HepG2 (cell line): ENCODE measurements around the gene ACADVL. TPM values are rescaled to one million over a fixed set of nuclear protein-coding genes. Genes with fewer than 3 reads are reported as not detected.
A peak's percentile ranks its signal among the peaks of the same experiment; 100 is the strongest.

Experiments
- ARNT2 ChIP-seq: sonication (generic); formaldehyde crosslinking; IDR thresholded peaks from 2 replicates; pipeline ENCODE4 v1.8.0; 2022; ENCODE audit warnings: mild to moderate bottlenecking, low read depth, missing genetic modification reagents, moderate library complexity
- ELF3 ChIP-seq: IDR thresholded peaks from 2 replicates; pipeline ENCODE4 v1.6.1; 2016; ENCODE audit warnings: missing genetic modification reagents, missing compliant biosample characterization
- RBM22 ChIP-seq: fragments of 200-400 bp; formaldehyde crosslinking; optimal IDR thresholded peaks from 2 replicates; pipeline ENCODE3; 2017; ENCODE audit warnings: mild to moderate bottlenecking, low read length, moderate library complexity
- REL ChIP-seq: sonication (generic); formaldehyde crosslinking; conservative IDR thresholded peaks from 2 replicates; pipeline ENCODE4 v1.8.0; 2022; ENCODE audit warnings: mild to moderate bottlenecking, missing genetic modification reagents, moderate library complexity
- SIN3B ChIP-seq: fragments of 150-350 bp; IDR thresholded peaks from 2 replicates; pipeline ENCODE4 v1.6.1; 2014; ENCODE audit warnings: low read length
- STAG1 ChIP-seq: sonication (generic); formaldehyde crosslinking; IDR thresholded peaks from 2 replicates; pipeline ENCODE4 v1.4.0; 2020; ENCODE audit warnings: missing genetic modification reagents
- TIGD3 ChIP-seq: sonication (generic); formaldehyde crosslinking; IDR thresholded peaks from 2 replicates; pipeline ENCODE4 v1.5.1; 2020; ENCODE audit warnings: mild to moderate bottlenecking, missing genetic modification reagents, borderline replicate concordance
- XRCC5 ChIP-seq: fragments of 200-400 bp; formaldehyde crosslinking; optimal IDR thresholded peaks from 2 replicates; pipeline ENCODE3; 2017; ENCODE audit warnings: mild to moderate bottlenecking, low read length
- ZBTB37 ChIP-seq: sonication (generic); formaldehyde crosslinking; IDR thresholded peaks from 2 replicates; pipeline ENCODE4 v1.4.0; 2020; ENCODE audit warnings: mild to moderate bottlenecking, missing genetic modification reagents
- ZC3H13 ChIP-seq: sonication (generic); formaldehyde crosslinking; IDR thresholded peaks from 2 replicates; pipeline ENCODE4 v1.8.1; 2023; ENCODE audit warnings: mild to moderate bottlenecking, missing genetic modification reagents, moderate library complexity
- ZNF274 ChIP-seq: sonication (generic); formaldehyde crosslinking; IDR thresholded peaks from 2 replicates; pipeline ENCODE4 v1.5.1; 2020; ENCODE audit warnings: mild to moderate bottlenecking, missing genetic modification reagents
- ZNF280D ChIP-seq: sonication (generic); formaldehyde crosslinking; IDR thresholded peaks from 2 replicates; pipeline ENCODE4 v1.5.1; 2020; ENCODE audit warnings: mild to moderate bottlenecking, missing genetic modification reagents
- ZNF501 ChIP-seq: sonication (generic); formaldehyde crosslinking; IDR thresholded peaks from 2 replicates; pipeline ENCODE4 v1.5.1; 2020; ENCODE audit warnings: mild to moderate bottlenecking, moderate library complexity, missing genetic modification reagents
- ZSCAN9 ChIP-seq: IDR thresholded peaks from 2 replicates; pipeline ENCODE4 v1.6.1; 2016; ENCODE audit warnings: borderline replicate concordance
- polyA plus RNA-seq, 8 experiments: library from polyadenylated mRNA; depleted of rRNA in 3 of 8; stranded (reverse) in 7 of 8; unstranded in 1 of 8; fragments of >200 nt; fragmentation: Illumina TruSeq in 4 of 8; extraction: Trizol in 4 of 8; gene quantifications; 2 replicates each; pipeline versions ENCODE4 v1.2.1 to v1.2.3, GENCODE V29; 2011 to 2016; ENCODE audit warnings: low read depth in 4 of 8, missing spikeins in 1 of 8, mixed read lengths in 1 of 8; ENCODE audit not compliant: insufficient read depth in 1 of 8
- total RNA-seq, 5 experiments: library from RNA; depleted of rRNA; stranded (reverse); fragments of >200 nt; fragmentation: Illumina TruSeq; extraction: Trizol; gene quantifications; 2 replicates each; pipeline ENCODE4 v1.2.3, GENCODE V29; 2016; ENCODE audit warnings: low read depth in 1 of 5
- TF ChIP-seq, protein P1 (sequence below): sonication (generic); formaldehyde crosslinking; IDR thresholded peaks from 2 replicates; pipeline ENCODE4 v1.4.0; 2020; ENCODE audit warnings: missing genetic modification reagents, borderline replicate concordance
- TF ChIP-seq, protein P2 (sequence below): sonication (generic); formaldehyde crosslinking; IDR thresholded peaks from 2 replicates; pipeline ENCODE4 v1.5.0; 2020; ENCODE audit warnings: mild to moderate bottlenecking, missing genetic modification reagents, borderline replicate concordance

Gene ACADVL
- total and polyA plus RNA-seq, 2 of the 13 experiments (the other 11 are each of a cell fraction or from before 2014, with no cell fraction given) = 219 to 412 TPM

DNA sequence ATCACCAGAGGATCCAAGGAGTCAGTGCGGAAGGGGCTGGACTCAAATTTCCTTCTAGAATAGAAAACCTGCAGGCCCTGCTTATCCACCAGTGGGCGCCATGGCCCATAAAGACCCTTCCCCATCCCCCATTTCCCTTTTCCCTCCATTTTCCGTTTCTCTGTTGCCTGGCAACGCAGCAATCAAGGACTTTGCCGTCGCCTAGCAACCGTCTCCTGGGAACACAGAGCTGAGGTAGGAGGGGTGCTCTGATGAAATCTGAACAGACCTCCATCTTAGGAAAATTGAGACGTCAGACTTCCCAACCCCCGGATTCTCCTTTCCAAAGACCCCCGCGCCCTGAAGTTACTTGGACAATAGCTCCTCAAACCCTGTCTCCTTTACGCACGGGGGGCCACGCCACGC lies 5.8 kb upstream of the ACADVL start (continued):
- TF ChIP-seq, protein P1, sequence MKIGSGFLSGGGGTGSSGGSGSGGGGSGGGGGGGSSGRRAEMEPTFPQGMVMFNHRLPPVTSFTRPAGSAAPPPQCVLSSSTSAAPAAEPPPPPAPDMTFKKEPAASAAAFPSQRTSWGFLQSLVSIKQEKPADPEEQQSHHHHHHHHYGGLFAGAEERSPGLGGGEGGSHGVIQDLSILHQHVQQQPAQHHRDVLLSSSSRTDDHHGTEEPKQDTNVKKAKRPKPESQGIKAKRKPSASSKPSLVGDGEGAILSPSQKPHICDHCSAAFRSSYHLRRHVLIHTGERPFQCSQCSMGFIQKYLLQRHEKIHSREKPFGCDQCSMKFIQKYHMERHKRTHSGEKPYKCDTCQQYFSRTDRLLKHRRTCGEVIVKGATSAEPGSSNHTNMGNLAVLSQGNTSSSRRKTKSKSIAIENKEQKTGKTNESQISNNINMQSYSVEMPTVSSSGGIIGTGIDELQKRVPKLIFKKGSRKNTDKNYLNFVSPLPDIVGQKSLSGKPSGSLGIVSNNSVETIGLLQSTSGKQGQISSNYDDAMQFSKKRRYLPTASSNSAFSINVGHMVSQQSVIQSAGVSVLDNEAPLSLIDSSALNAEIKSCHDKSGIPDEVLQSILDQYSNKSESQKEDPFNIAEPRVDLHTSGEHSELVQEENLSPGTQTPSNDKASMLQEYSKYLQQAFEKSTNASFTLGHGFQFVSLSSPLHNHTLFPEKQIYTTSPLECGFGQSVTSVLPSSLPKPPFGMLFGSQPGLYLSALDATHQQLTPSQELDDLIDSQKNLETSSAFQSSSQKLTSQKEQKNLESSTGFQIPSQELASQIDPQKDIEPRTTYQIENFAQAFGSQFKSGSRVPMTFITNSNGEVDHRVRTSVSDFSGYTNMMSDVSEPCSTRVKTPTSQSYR (CRISPR knock-in tag) = peak; percentile 87
- no peak for TF ChIP-seq ZBTB37 (CRISPR knock-in tag)
- 0 out of 2 replicates have a peak, but pooled peaks have one; percentile 22 for TF ChIP-seq ZSCAN9 (CRISPR knock-in tag)
- TF ChIP-seq ZNF274 (CRISPR knock-in tag) = 0 out of 2 replicates have a peak, but pooled peaks have one; percentile 32
- TF ChIP-seq REL (CRISPR knock-in tag) = 0 out of 2 replicates have a peak, but pooled peaks have one; percentile 45
- TF ChIP-seq ZNF280D (CRISPR knock-in tag) = 0 out of 2 replicates have a peak, but pooled peaks have one; percentile 29
- TF ChIP-seq STAG1 (CRISPR knock-in tag) = peak; percentile 44
- TF ChIP-seq ARNT2 (CRISPR knock-in tag) = 0 out of 2 replicates have a peak, but pooled peaks have one; percentile 14
- peak; percentile 28 for TF ChIP-seq XRCC5
- TF ChIP-seq ZNF501 (CRISPR knock-in tag) = no peak
- TF ChIP-seq TIGD3 (CRISPR knock-in tag) = no peak
- 0 out of 2 replicates have a peak, but pooled peaks have one; percentile 5 for TF ChIP-seq ELF3 (CRISPR knock-in tag)
- TF ChIP-seq RBM22 = peak; percentile 99
- 0 out of 2 replicates have a peak, but pooled peaks have one; percentile 62 for TF ChIP-seq SIN3B
- no peak for TF ChIP-seq ZC3H13 (CRISPR knock-in tag)
- TF ChIP-seq, protein P2, sequence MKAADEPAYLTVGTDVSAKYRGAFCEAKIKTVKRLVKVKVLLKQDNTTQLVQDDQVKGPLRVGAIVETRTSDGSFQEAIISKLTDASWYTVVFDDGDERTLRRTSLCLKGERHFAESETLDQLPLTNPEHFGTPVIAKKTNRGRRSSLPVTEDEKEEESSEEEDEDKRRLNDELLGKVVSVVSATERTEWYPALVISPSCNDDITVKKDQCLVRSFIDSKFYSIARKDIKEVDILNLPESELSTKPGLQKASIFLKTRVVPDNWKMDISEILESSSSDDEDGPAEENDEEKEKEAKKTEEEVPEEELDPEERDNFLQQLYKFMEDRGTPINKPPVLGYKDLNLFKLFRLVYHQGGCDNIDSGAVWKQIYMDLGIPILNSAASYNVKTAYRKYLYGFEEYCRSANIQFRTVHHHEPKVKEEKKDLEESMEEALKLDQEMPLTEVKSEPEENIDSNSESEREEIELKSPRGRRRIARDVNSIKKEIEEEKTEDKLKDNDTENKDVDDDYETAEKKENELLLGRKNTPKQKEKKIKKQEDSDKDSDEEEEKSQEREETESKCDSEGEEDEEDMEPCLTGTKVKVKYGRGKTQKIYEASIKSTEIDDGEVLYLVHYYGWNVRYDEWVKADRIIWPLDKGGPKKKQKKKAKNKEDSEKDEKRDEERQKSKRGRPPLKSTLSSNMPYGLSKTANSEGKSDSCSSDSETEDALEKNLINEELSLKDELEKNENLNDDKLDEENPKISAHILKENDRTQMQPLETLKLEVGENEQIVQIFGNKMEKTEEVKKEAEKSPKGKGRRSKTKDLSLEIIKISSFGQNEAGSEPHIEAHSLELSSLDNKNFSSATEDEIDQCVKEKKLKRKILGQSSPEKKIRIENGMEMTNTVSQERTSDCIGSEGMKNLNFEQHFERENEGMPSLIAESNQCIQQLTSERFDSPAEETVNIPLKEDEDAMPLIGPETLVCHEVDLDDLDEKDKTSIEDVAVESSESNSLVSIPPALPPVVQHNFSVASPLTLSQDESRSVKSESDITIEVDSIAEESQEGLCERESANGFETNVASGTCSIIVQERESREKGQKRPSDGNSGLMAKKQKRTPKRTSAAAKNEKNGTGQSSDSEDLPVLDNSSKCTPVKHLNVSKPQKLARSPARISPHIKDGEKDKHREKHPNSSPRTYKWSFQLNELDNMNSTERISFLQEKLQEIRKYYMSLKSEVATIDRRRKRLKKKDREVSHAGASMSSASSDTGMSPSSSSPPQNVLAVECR (CRISPR knock-in tag) = peak; percentile 46
